ENCODE results near the gene MED13L. TPM values are rescaled to one million over a fixed set of nuclear protein-coding genes. Genes with fewer than 3 reads are reported as not detected.

The MED13L gene
- polyA plus RNA-seq, 3 donors = 69.5 to 83.0 (median 76.0) TPM

DNA sequence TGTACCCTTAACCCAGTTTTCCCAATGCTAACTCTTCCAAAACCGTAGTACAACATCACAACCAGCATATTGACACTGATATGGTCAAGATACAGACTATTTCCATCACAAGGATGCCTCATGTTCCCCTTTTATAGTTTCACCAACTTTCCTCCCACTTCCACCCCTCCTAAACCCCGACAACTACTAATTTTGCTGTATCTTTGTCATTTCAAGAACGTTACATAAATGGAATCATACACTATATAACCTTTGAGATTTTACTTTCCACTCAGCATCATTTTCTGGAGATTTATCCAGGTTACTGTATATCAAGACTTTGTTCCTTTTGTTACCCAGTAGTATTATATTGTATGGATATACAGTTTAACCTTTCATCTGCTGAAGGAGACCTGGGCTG is 88.9 kb downstream of the MED13L start:
- DNase-seq (ENCODE audit: low read depth in 3 of 3, low spot score in 2 of 3) = no peak

DNA sequence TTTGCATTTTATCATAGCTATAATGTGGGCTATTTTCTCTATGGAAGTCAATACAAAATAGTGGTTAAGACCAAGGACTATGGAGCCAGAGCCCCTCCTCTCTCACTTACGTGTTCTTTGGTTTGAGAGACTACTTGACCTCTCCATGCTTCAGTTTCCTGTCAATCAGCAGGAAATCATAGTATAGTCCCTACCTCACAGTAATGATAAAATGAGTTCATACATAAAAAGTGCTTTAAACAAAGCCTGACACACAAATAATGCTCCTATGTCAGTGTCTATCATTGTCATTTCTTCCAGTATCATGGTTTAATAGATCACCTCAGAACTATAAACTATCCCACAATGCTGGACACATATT is 90.4 kb downstream of the MED13L start:
- DNase-seq (ENCODE audit: low read depth in 3 of 3, low spot score in 2 of 3) = no peak

DNA sequence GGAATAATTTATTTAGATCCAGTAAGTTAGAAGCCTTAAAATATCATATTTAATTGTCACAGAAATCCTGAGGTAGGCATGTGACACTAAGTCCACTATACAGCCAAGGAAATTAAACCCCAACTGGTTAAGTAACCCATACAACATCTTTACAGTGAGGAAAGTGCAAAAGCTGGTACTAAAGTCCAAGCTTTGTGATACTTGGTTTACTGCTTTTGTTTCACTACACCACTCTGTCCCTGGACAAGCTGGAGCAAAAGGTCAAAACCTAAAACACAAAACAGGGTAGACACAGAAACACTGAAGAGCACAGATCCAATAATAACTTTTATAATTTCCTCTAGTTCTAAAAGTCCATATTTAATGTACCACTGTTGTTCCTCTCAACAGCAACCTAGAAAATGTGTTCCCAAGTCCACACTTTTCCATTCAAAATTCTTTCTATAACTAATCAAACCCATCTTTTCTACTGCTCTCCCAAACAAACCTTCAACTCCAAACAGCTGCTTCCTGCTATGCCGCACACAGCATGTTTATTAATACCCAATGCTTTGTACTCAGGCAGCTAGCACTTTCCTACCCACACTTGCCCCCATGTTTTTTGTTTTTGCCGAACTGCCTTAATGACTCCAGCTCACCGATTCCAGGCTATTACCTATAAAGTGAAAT is 90.9 kb downstream of the MED13L start:
- no peak for DNase-seq (ENCODE audit: low read depth in 3 of 3, low spot score in 2 of 3)

DNA sequence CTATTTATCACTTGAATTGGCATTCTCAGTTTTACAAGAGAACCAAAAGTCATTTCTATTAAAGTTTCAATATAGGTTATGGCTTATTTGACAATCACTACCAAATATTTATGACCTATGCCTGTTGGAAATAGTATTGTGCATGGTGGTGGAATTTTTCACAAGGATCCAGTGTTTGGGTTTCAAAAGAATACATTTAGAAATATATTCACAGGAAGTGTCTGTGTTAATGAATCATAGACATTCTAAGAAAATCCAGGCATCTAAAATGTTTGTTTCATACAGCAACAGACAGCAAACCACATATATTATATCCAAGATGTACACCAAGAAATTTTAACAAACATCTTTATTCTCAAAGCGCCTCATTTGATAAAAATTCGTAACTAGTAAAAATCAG is 92.7 kb downstream of the MED13L start:
- DNase-seq (ENCODE audit: low read depth in 3 of 3, low spot score in 2 of 3) = no peak

DNA sequence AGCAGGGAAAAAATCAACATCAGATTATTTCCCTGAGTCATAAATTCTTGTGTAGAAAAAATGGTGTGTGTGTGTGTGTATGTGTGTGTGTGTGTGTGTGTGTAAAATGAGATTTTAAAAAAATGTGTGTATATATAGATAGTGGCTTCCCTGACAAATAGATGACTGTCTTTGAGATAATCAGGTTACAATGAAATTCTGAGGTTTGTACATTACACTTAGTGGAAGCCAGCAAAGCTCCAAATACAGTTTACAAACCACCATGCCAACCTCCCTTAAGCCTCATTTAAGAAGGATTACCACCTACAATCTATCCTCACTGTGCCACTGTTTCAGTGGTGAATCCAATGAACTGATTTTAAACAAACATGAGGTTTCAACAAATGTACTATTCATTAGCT is 93.8 kb downstream of the MED13L start:
- no peak for DNase-seq (ENCODE audit: low read depth in 3 of 3, low spot score in 2 of 3)

DNA sequence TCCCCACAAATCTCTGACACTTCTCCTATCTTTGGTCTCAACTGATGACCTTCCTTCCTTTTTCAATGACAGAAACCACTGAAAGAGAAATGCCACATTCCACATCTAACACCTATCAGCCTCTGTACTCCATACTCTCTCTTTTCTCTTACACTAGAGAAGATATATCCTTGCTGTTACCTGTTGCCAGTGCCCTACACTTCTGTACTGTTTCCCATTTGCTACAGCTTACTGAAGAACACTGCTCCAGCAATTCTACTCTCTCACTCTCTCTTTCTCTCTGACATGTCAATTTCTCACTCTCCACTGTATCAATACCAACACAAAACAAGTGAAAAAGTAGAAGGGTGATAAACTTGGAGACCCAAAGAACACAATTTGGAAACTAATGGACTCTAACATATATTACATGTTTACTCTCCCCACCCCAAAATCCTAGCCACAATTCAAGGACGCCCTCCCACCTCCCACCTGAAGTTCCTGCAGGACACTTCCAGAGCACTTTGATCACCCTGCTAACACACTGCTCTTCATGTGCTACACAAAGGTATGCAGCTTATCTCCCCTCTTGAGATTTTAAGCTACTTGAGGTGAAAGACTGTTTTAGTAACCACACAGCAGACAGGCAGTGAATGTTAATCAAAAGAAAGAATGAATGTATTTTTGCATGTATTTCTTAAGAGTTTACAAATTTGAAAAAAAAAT is 95.0 kb downstream of the MED13L start:
- no peak for DNase-seq (ENCODE audit: low read depth in 3 of 3, low spot score in 2 of 3)

DNA sequence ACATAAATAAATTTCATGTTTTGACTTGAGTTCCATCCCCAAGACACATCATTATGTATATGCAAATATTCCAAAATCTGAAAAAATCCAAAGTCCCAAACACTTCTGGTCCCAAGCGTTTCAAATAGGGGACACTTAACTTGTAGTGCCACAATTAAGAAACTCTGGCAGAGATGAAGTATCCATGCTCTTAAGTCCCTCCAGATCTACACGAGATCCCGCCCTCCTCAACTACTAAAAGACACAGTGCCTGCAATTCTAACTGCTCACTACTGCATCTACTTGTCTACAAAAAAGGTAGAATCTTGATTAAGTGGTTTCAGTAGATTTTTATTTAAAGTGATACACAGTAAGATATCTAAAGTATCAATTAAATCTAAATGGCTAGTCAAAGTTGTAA is 97.0 kb downstream of the MED13L start:
- no peak for DNase-seq (ENCODE audit: low read depth in 3 of 3, low spot score in 2 of 3)

DNA sequence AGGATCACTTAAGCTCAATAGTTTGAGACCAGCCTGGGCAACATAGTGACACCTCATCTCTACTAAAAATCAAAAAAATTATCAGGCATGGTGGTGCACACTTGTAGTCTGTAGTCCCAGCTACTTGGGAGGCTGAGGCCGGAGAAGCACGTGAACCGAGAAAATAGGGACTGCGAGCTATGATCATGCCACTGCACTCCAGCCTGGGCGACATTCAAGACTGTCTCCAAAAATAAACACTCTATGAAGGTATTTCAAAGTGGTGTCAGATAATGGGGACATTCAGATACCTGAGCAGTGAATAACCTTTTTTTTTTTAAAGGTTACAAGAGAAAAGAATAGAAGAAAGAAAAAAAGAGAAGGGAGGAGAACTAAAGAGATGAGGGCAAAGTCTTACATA is 98.1 kb downstream of the MED13L start:
- DNase-seq (ENCODE audit: low read depth in 3 of 3, low spot score in 2 of 3) = no peak

DNA sequence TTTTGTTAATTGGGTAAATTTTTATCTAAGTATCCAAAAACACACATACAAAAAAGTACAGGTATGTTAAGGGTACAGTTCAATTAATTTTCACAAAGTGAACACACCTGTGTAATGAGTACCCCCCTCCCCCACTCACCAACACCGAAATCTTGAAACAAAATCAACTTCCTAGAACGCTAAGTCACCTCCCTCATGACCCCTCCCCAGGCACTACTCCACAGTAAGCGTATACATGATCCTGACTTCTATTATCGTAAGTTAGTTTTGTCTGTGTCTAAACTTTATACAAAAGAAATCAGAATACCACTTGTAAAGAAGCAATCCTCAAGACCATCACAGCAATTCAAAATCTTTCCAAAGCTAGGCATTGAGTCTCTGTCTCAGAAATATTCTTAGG is 100.5 kb downstream of the MED13L start:
- no peak for DNase-seq (ENCODE audit: low read depth in 3 of 3, low spot score in 2 of 3)

DNA sequence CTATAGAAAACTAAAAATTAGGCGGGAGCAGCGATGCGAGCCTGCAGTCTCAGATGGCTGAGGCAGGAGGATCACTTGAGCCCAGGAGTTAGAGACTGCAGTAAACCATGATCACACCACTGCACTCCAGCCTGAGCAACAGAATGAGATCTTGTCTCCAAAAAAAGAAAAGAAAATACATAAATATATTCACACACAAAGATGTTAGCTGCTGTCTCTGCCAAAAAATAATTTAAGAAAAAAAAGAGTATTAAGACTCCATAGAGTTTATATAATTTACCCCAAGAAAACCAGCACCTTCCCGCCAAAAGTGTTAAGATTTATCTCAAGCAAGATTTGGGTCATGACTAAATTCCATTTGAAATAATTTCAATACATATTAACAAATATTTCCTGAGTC is 102.6 kb downstream of the MED13L start:
- DNase-seq (ENCODE audit: low read depth in 3 of 3, low spot score in 2 of 3) = no peak

DNA sequence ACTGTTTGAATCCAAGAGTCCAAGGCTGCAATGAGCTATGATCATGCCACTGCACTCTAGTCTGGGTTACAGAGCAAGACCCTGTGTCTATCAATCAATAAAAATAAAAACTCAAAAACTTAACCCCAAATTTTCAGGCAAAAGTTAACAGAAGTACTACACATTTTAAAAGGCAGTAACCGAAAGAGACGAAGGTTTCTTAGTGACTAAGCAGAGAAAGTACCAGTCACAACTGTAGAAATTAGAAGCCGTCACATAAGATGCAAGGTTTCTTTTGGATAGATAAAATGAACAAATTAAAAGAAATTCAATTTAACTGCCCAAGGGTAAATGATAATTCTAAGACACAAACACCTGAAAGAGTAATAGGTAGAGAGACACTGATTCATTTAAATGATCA is 103.5 kb downstream of the MED13L start:
- DNase-seq (ENCODE audit: low read depth in 3 of 3, low spot score in 2 of 3) = no peak

DNA sequence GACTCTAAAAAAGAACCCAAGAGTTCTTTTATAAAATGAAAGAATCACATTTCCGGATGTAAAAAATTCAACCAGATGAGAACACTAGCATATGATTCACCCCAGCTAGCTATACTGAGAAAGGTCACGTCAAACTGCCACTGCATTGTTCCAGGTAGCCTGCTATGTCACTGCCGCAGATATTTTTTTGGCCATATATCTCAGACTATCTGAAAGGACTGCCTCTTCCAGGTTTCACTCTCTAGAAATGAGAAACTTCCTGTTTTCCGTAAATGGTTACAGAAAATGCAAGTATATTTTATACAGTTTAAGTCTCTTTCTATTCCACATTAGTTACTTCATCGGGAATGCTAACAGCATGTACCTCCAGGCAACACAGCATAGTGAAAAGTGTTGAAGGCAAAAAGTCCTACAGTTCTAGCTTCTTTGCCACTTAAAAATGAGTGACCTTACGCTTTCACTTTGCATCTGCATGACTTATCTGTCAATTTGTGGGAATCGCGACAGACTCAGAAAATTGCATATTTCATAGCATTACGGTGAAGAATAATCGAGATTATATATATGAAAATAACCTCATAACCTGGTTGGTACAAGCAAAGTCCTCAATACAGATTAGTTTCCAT is 105.2 kb downstream of the MED13L start:
- DNase-seq (ENCODE audit: low read depth in 3 of 3, low spot score in 2 of 3) = no peak

DNA sequence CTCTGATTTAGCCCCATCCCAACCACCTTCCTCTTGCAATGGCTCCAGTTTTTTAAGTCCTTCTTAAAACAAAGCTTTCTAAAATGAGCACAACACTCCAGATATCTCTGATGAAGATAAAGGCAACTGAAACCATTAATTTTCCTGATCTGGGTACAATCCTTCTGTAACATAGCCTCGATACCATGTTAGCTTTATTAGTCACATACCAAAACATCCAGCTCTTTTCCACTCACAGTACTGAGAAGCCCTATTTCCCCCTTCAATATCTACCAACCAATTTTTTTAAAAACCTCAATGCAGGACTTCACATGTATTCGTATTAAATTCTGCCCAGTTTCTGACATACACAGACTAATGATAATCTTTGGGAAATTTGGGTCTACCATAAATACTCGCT is 105.9 kb downstream of the MED13L start:
- no peak for DNase-seq (ENCODE audit: low read depth in 3 of 3, low spot score in 2 of 3)

DNA sequence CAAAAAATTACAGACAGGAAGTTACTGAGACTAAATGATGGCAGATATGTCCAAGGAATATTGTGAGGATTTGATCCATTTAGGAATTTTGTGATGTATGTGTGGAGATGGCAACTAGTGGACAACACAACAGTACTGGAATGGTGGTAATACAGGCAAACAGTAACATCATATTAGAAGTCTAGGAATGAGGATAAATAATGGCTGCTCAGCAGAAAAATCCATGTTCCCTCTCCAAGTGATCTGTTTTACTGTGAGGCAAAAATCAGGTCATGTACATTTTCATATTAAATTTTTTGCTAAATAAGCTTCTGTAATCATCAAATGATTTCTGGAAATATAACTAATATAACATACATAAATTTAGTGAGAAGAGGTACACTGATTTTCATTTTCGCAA is 108.4 kb downstream of the MED13L start:
- DNase-seq (ENCODE audit: low read depth in 3 of 3, low spot score in 2 of 3) = no peak

DNA sequence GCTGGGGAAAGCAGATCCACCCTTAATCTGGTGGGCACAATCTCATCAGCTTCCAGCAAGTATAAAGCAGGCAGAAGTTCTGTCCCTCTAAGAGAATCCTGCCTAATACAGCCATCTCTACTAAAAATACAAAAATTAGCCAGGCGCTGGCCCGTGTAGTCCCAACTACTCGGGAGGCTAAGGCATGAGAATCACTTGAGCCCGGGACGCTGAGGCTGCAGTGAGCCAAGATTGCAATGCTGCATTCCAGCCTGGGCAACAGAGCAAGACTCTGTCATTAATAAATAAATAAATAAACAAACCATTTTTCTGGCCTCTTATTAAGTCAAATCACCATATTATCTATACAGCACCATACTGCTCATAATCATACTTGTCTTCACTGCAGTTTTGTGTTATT is 111.2 kb downstream of the MED13L start:
- DNase-seq (ENCODE audit: low read depth in 3 of 3, low spot score in 2 of 3) = no peak

DNA sequence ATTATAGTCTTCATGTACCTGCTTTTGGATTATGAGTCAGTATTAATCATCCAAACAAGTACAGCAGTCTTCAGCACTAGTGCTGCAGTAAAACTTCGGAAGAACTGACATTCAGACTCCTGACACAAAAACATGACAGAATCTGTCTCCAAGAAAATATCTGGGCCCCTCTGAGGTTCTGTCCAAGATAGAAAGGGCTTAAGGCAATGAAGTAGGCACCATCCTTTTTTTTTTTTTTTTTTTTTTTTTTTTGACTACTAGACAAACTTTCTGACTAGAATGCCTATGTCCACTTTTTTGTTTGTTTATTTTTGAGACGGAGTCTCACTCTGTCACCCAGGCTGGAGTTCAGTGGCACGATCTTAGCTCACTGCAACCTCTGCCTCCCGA is 112.5 kb downstream of the MED13L start:
- no peak for DNase-seq (ENCODE audit: low read depth in 3 of 3, low spot score in 2 of 3)

DNA sequence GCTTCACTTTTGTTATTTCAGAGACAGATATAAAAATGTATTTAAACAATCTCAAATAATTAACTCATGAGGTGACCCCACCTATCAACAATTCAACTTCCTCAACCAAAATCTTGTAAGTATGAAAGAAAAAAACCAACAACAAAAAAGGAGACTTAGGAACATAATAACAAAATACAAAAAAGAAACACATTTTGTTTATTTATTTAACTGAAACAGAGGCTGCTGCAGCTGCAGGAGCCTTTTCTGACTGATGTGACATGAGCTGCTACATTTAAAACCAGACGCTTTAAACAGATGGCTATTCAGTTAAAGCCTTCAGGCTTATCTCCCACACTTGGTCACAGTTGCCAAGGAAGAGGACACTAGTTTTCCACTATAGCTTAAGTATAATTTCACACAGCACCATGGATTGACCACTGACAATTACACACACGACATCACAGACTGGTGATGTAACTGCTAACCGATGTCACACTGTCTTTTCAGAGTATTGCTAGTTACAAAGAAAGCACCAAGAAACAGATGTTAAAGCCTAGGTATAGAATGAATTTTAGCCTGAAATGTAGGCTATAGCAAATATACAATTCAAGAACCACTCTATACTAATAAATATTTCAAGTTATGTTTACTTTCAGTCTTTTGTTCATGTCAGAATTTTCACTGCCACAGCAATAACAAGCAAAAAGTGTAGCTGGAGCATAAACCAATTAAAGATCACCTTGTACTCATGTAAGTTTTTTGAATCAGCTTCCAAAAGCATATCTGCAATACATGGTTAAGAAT is 113.0 kb downstream of the MED13L start:
- no peak for DNase-seq (ENCODE audit: low read depth in 3 of 3, low spot score in 2 of 3)

DNA sequence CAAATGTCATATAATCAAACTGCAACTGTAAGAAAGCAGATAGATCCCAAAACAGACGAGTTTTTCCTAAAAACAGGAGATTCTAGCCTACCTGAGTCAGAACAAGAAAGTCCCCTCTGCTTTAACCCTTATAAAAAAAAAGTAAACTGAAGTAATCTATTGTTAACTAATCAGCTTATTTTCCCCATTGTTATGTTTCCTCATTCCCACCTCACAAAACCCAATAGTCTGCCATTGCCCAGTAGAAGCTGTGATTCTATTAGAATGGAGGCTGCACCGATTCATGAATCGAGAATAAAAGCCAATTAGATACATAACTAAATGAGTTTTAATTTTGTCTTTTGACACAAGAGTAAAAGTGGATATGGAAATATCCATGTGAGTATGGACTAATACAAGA is 115.4 kb downstream of the MED13L start:
- DNase-seq (ENCODE audit: low read depth in 3 of 3, low spot score in 2 of 3) = no peak

DNA sequence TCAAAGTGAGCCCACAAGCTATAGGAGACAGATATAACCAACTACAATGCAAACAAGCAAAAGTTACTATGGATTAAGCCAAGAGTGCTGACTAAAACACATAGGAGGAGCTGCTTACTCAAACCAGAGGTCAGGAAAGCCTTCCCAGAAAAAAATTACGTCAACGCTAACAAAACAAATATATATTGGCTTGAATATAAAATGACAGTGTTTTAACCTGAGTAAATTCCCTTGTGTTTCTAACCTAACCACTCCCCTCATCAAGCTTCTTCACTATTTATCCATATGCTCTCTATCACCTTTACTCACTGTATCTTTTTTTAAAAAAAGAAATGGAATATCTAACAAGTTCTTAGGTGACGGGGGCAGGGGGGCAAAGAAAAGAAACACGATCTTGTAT is 115.9 kb downstream of the MED13L start:
- DNase-seq (ENCODE audit: low read depth in 3 of 3, low spot score in 2 of 3) = no peak

DNA sequence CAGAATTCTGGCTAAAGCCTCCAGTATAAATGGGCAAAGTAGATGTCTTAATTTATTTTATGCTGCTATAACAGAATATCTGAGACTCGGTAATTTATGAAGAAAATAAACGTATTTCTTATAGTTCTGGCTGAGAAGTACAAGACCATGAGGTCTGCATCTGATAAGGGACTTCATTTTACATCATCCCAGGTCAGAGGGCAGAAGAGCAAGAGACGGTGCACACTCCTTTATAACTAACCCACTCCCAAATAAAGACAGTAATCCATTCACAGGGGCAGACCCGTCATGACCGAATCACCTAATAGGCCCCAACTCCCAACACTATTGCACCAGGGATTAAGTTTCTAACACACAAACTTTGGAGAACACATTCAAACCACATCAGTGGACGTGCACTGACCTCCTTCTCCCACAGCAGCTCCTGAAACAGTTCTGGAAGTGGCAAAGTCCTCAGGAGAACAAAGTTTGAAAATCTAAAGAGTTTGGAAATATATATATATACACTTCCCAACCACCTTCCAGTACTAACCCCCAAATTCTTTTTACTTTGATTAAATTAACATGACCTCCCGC is 116.5 kb downstream of the MED13L start:
- DNase-seq (ENCODE audit: low read depth in 3 of 3, low spot score in 2 of 3) = no peak

DNA sequence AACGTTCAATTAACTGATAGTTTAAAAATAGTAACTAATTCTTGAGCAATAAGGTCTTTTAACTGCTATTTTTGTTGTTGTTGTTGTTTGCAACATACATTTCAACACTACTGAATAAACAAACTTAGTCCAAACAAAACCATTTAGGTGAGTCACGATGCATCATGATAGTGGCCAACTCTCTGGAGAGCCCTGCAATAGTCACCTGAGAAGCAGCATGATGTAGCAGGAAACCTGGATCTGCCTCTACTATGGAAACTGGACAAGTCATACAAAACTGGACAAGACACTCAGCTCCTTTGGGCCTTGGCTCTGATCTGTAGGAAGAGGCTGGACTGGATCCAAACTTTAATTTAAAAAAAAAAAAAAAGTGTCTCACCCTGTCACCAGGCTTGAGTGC is 117.3 kb downstream of the MED13L start:
- DNase-seq (ENCODE audit: low read depth in 3 of 3, low spot score in 2 of 3) = no peak
